A549 treated with CORT108297 at 1 μM for 4 hours (cell line): ENCODE results near the gene SLC15A4. TPM values are rescaled to one million over a fixed set of nuclear protein-coding genes. Genes with fewer than 3 reads are reported as not detected.

Experiments
- total RNA-seq: library from RNA; stranded (reverse); fragments of 200-300 nt; extraction: Qiagen RNA extraction; gene quantifications from 5 replicates; pipeline ENCODE4 v1.2.3, GENCODE V29; 2022

Gene SLC15A4
- total RNA-seq: 20.8 to 25.6 TPM (median 23.8 TPM) in 5 replicates

GRCh38 chr12:128823916-128824839 is at the start of gene SLC15A4:
Gene SLC15A4, minus strand, starts transcription at chr12:128823958. Its CDS starts 15 bp downstream, at chr12:128823943.

GRCh38 chr12:128852885-128853599 is 29.3 kb upstream of the SLC15A4 start, which contains the start of gene GLT1D1:
Gene GLT1D1, plus strand, starts transcription at chr12:128853478. Its CDS starts 104 bp downstream, at chr12:128853582.

Other genes starting within 250 kb of the SLC15A4 start
- gene GLT1D1, start 29.5 kb upstream of the SLC15A4 start, total RNA-seq: not detected in 5 replicates